Measurements from ENCODE around the gene FKBP7.
A peak's percentile ranks its signal among the peaks of the same experiment; 100 is the strongest.
"Not testable (repeated sequence)": the region's sequence is repeated elsewhere in the genome, so short reads cannot be mapped to it uniquely, and the experiment has no call there.

FKBP7 gene

GRCh38 chr2:178485356-178485755 is 7.0 kb upstream of the FKBP7 start:
- no peak for DNase-seq

- no peak for DNase-seq
These were observed 6.0 kb upstream of the FKBP7 start for GRCh38 chr2:178484245-178485041.

- peak in 1 of 4 experiments; percentile 11 for DNase-seq
These were observed 4.0 kb upstream of the FKBP7 start for GRCh38 chr2:178482437-178482836.

- DNase-seq = peak; percentile 98 to 99 (median 99)
These were observed 2.1 kb upstream of the FKBP7 start, which contains the start of gene PLEKHA3 for GRCh38 chr2:178480227-178481181. Gene PLEKHA3 (plus strand): TSS chr2:178480457. CDS start chr2:178480870, 413 bp downstream.

GRCh38 chr2:178479758-178480226 is 1.4 kb upstream of the FKBP7 start:
- no peak for DNase-seq

- DNase-seq = no peak
These were observed 846 bp upstream of the FKBP7 start for GRCh38 chr2:178479275-178479616.

- peak in 3 of 4 experiments; percentile 23 to 31 (median 31) for DNase-seq
These were observed 316 bp downstream of the FKBP7 start for GRCh38 chr2:178478130-178478438.

GRCh38 chr2:178477443-178478129 is 814 bp downstream of the FKBP7 start:
- no peak for DNase-seq

- DNase-seq = no peak
These were observed 1.9 kb downstream of the FKBP7 start for GRCh38 chr2:178476477-178476876.

- DNase-seq = no peak
These were observed 3.8 kb downstream of the FKBP7 start for GRCh38 chr2:178474560-178474959.

- no peak for DNase-seq
These were observed 4.5 kb downstream of the FKBP7 start for GRCh38 chr2:178473931-178474330.

GRCh38 chr2:178473373-178473772 is 5.0 kb downstream of the FKBP7 start:
- DNase-seq = no peak

- DNase-seq = not testable (repeated sequence)
These were observed 7.1 kb downstream of the FKBP7 start for GRCh38 chr2:178471313-178471712.

- DNase-seq = no peak
These were observed 9.1 kb downstream of the FKBP7 start for GRCh38 chr2:178469219-178469849.

- DNase-seq = no peak
These were observed 21.0 kb downstream of the FKBP7 start for GRCh38 chr2:178457390-178457886.

- DNase-seq = no peak
These were observed 22.5 kb downstream of the FKBP7 start for GRCh38 chr2:178455947-178456346.

- no peak for DNase-seq
These were observed 25.5 kb downstream of the FKBP7 start for GRCh38 chr2:178452870-178453269.

- no peak for DNase-seq
These were observed 26.1 kb downstream of the FKBP7 start for GRCh38 chr2:178452334-178452733.

- DNase-seq = peak; percentile 98 to 100 (median 98)
These were observed 27.4 kb downstream of the FKBP7 start, which contains the start of the genes PJVK and PRKRA for GRCh38 chr2:178450774-178451525. Gene PJVK (plus strand): TSS chr2:178451378. CDS start chr2:178453410, 2,032 bp downstream. Gene PRKRA (minus strand): TSS chr2:178451175. CDS start chr2:178451030, 145 bp downstream.

- no peak for DNase-seq
These were observed 28.0 kb downstream of the FKBP7 start for GRCh38 chr2:178450524-178450773.
